Stomach (tissue), 4 donors: ENCODE results near the gene ANTXR2.

Source experiments
- CTCF ChIP-seq, 7 experiments: fragments of 450-650 bp in 4 of 7; fragments of 200-600 bp in 3 of 7; sonication (generic) in 3 of 7; IDR thresholded peaks; one replicate each; pipeline ENCODE4 v1.5.1; 2016 to 2019; ENCODE audit warnings: antibody characterized with exemption in 7 of 7, control low read depth in 2 of 7, mild to moderate bottlenecking in 1 of 7
- POLR2A ChIP-seq, 4 donors: fragments of 450-650 bp; IDR thresholded peaks; one replicate each; pipeline ENCODE4 v1.6.1; 2016; ENCODE audit warnings: antibody characterized with exemption in 4 of 4, control low read depth in 2 of 4, mild to moderate bottlenecking in 1 of 4, moderate library complexity in 1 of 4

DNA sequence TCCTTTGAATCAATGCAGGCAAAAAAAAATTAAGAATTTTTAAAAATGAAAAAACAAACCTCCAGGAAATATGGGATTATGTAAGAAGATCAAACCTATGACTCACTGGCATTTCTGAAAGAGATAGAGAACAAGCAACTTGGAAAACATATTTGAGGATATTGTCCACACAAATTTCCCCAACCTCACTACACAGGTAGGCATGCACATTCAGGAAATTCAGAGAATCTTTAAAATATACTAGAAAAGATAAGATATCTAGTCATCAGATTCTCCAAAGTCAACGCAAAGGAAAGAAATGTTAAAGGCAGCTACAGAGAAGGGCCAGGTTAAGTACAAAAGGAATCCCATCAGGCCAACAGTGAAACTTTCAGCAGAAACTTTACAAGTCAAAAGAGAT lies 85.6 kb downstream of the ANTXR2 start:
- TF ChIP-seq CTCF (IDR thresholded peaks at IDR 0.05) (no peak), POLR2A (IDR thresholded peaks at IDR 0.05) (no peak)
